ENCODE results near the gene SDCCAG8.
A peak's percentile ranks its signal among the peaks of the same experiment; 100 is the strongest.

The SDCCAG8 gene

GRCh38 chr1:243507001-243507671 lies 251.3 kb downstream of the SDCCAG8 start:
- no peak for DNase-seq (ENCODE audit: low read depth)

GRCh38 chr1:243507672-243508302 lies 251.9 kb downstream of the SDCCAG8 start:
- no peak for DNase-seq (ENCODE audit: low read depth)

GRCh38 chr1:243508303-243508713 lies 252.5 kb downstream of the SDCCAG8 start:
- no peak for DNase-seq (ENCODE audit: low read depth)

- no peak for DNase-seq (ENCODE audit: low read depth)
Measured at GRCh38 chr1:243508943-243509342, 253.1 kb downstream of the SDCCAG8 start.

GRCh38 chr1:243510928-243511327 lies 255.1 kb downstream of the SDCCAG8 start:
- DNase-seq (ENCODE audit: low read depth) = no peak

GRCh38 chr1:243513726-243514491 lies 258.1 kb downstream of the SDCCAG8 start:
- peak; percentile 42 for DNase-seq (ENCODE audit: low read depth)

- DNase-seq (ENCODE audit: low read depth) = no peak
Measured at GRCh38 chr1:243514927-243515326, 259.1 kb downstream of the SDCCAG8 start.

- DNase-seq (ENCODE audit: low read depth) = no peak
Measured at GRCh38 chr1:243520831-243521230, 265.0 kb downstream of the SDCCAG8 start.

GRCh38 chr1:243523766-243524165 lies 267.9 kb downstream of the SDCCAG8 start:
- no peak for DNase-seq (ENCODE audit: low read depth)

GRCh38 chr1:243525085-243525487 lies 269.2 kb downstream of the SDCCAG8 start:
- DNase-seq (ENCODE audit: low read depth) = peak; percentile 63

GRCh38 chr1:243526180-243526579 lies 270.3 kb downstream of the SDCCAG8 start:
- DNase-seq (ENCODE audit: low read depth) = no peak

- no peak for DNase-seq (ENCODE audit: low read depth)
Measured at GRCh38 chr1:243528459-243529121, 272.7 kb downstream of the SDCCAG8 start.

- no peak for DNase-seq (ENCODE audit: low read depth)
Measured at GRCh38 chr1:243529512-243529911, 273.7 kb downstream of the SDCCAG8 start.

GRCh38 chr1:243535014-243535413 lies 279.2 kb downstream of the SDCCAG8 start:
- DNase-seq (ENCODE audit: low read depth) = no peak

- no peak for DNase-seq (ENCODE audit: low read depth)
Measured at GRCh38 chr1:243539636-243540035, 283.8 kb downstream of the SDCCAG8 start.

GRCh38 chr1:243542739-243543415 lies 287.0 kb downstream of the SDCCAG8 start:
- DNase-seq (ENCODE audit: low read depth) = no peak

GRCh38 chr1:243543501-243543900 lies 287.7 kb downstream of the SDCCAG8 start:
- DNase-seq (ENCODE audit: low read depth) = no peak

GRCh38 chr1:243546457-243546856 lies 290.6 kb downstream of the SDCCAG8 start:
- no peak for DNase-seq (ENCODE audit: low read depth)

- no peak for DNase-seq (ENCODE audit: low read depth)
Measured at GRCh38 chr1:243547891-243548290, 292.1 kb downstream of the SDCCAG8 start.

GRCh38 chr1:243548516-243548915 lies 292.7 kb downstream of the SDCCAG8 start:
- no peak for DNase-seq (ENCODE audit: low read depth)

GRCh38 chr1:243549108-243549507 lies 293.3 kb downstream of the SDCCAG8 start:
- peak; percentile 92 for DNase-seq (ENCODE audit: low read depth)

Measured in non-pigmented ciliary epithelial cell (primary cell).